ENCODE data around the gene ELL2.

ELL2 gene

DNA sequence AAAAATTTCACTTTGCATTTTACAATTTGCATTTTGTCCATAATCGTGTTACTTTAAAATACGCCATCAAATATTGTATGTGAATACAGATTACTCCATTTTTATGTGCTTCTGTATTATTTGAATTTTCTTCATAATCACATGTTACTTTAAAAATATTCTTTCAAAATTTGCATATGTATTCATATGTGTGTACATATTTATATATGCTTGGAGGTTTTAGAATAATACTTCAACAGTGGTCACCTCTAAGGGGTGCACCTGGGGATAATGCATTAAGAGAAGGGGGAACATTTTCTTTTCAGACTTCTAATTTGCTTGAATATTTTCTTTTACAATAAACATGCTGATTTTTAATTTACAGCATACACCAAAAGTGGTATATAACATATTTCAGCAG, 21.9 kb upstream of the ELL2 start:
- H3K79me1 ChIP-seq (ENCODE audit: low read depth, low read length): no peaks in the 10 kb centered on the region
- H2BK12ac ChIP-seq (ENCODE audit: low read length): no peak overlapping the region

DNA sequence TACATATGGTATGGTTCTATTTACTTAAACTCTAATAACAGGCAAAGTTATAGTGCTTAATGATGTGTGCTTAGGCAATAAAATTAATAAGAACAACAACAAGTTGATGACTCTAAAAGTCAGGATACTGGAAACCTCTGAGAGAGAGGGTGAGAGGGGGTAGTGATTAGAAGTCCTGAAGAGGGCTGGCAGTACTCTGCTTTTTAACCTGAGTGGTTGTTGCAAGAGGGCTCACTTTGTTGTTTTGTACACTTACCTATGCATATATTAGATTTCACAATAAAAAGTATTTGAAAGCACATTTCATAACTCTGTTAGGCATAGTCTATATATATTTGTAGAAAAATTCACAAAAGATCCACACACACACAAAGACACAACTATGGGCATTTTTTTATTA, 21.4 kb upstream of the ELL2 start:
- Histone ChIP-seq H3K4me3 (ENCODE audit: low read length in 2 of 2) (no peak overlapping the region), H3K4me1 (ENCODE audit: control insufficient read depth in 2 of 2, insufficient read depth in 1 of 2, low read depth in 1 of 2, low read length in 2 of 2) (no peaks in the 10 kb centered on the region), H2BK5ac (ENCODE audit: low read length) (no peak overlapping the region), H2BK12ac (ENCODE audit: low read length) (no peak overlapping the region), H3K27ac (replicated peaks; ENCODE audit: low read length) (no peak overlapping the region), H3K4ac (ENCODE audit: low read length) (no peak overlapping the region), H2AFZ (ENCODE audit: low read length) (no peak overlapping the region), H3K18ac (ENCODE audit: low read length) (no peak overlapping the region), H3K27me3 (ENCODE audit: control insufficient read depth in 3 of 3, insufficient read depth in 3 of 3, low read depth in 1 of 3, low read length in 3 of 3) (no peaks in the 10 kb centered on the region), H3K9ac (ENCODE audit: low read depth, low read length, poor library complexity) (no peak overlapping the region), H3K36me3 (replicated peaks in 1 of 2; ENCODE audit: control insufficient read depth in 2 of 2, insufficient read depth in 2 of 2, low read length in 2 of 2) (no peaks in the 10 kb centered on the region), H4K91ac (ENCODE audit: low read depth, low read length, poor library complexity) (no peak overlapping the region), H2AK5ac (ENCODE audit: low read depth, low read length) (no peak overlapping the region), H3K9me3 (replicated peaks in 1 of 2; ENCODE audit: control insufficient read depth in 2 of 2, insufficient read depth in 1 of 2, low read depth in 1 of 2, low read length in 2 of 2) (no peaks in the 10 kb centered on the region), H2BK120ac (ENCODE audit: low read depth, low read length) (no peak overlapping the region), H3K14ac (ENCODE audit: low read length) (no peak overlapping the region), H4K8ac (ENCODE audit: low read depth, low read length) (no peak overlapping the region), H2BK15ac (ENCODE audit: low read length) (no peak overlapping the region), H3K23ac (ENCODE audit: low read depth, low read length, poor library complexity) (no peak overlapping the region), H3K4me2 (ENCODE audit: insufficient read depth, low read length, poor library complexity, severe bottlenecking) (no peak overlapping the region), H3K79me1 (ENCODE audit: low read depth, low read length) (no peaks in the 10 kb centered on the region)
- DNase-seq (ENCODE audit: low spot score): no peak

More for the DNA sequence above, 21.9 kb upstream of the ELL2 start:
- no peak overlapping the region for H3K4ac ChIP-seq (ENCODE audit: low read length)
- no peaks in the 10 kb centered on the region for H3K36me3 ChIP-seq (replicated peaks in 1 of 2; ENCODE audit: control insufficient read depth in 2 of 2, insufficient read depth in 2 of 2, low read length in 2 of 2)
- H2BK120ac ChIP-seq (ENCODE audit: low read depth, low read length): no peak overlapping the region
- H3K27me3 ChIP-seq (ENCODE audit: control insufficient read depth in 3 of 3, insufficient read depth in 3 of 3, low read depth in 1 of 3, low read length in 3 of 3): no peaks in the 10 kb centered on the region
- H4K91ac ChIP-seq (ENCODE audit: low read depth, low read length, poor library complexity): no peak overlapping the region
- H3K9ac ChIP-seq (ENCODE audit: low read depth, low read length, poor library complexity): no peak overlapping the region
- H2BK5ac ChIP-seq (ENCODE audit: low read length): no peak overlapping the region
- H3K23ac ChIP-seq (ENCODE audit: low read depth, low read length, poor library complexity): no peak overlapping the region
- no peak overlapping the region for H4K8ac ChIP-seq (ENCODE audit: low read depth, low read length)
- H3K4me1 ChIP-seq (ENCODE audit: control insufficient read depth in 2 of 2, insufficient read depth in 1 of 2, low read depth in 1 of 2, low read length in 2 of 2): no peaks in the 10 kb centered on the region
- H3K4me3 ChIP-seq (ENCODE audit: low read length in 2 of 2): no peak overlapping the region
- no peak overlapping the region for H3K14ac ChIP-seq (ENCODE audit: low read length)
- no peaks in the 10 kb centered on the region for H3K9me3 ChIP-seq (replicated peaks in 1 of 2; ENCODE audit: control insufficient read depth in 2 of 2, insufficient read depth in 1 of 2, low read depth in 1 of 2, low read length in 2 of 2)
- H2AK5ac ChIP-seq (ENCODE audit: low read depth, low read length): no peak overlapping the region
- WGBS, 2 donors (ENCODE audit: extremely low coverage in 2 of 2, insufficient read length in 2 of 2, insufficient replicate concordance in 1 of 2): no CpG with 5 or more reads among the region's 2 CpGs
- no peak overlapping the region for H2AFZ ChIP-seq (ENCODE audit: low read length)
- H3K4me2 ChIP-seq (ENCODE audit: insufficient read depth, low read length, poor library complexity, severe bottlenecking): no peak overlapping the region
- no peak overlapping the region for H2BK15ac ChIP-seq (ENCODE audit: low read length)
- no peak for DNase-seq (ENCODE audit: low spot score)
- H3K18ac ChIP-seq (ENCODE audit: low read length): no peak overlapping the region
- H3K27ac ChIP-seq (replicated peaks; ENCODE audit: low read length): no peak overlapping the region

DNA sequence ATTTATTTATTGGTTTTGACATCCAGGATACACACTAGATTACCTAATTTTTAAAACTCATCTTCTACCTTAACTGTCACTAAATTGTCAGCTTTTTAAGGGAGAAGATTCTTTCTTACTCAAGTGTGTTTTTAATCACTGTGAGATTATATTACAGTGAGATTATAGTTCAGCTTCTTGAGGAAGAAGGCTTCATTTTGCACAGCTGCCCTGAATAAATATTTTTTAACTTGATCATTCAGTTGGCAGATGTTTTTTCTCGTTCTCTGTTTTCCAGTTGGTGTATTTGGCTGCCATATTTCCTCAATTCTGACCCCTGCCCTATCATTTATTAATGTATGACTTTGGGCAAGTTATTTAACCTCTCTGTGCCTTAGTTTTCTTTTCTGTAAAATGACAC, 15.0 kb upstream of the ELL2 start:
- WGBS, 2 donors (ENCODE audit: extremely low coverage in 2 of 2, insufficient read length in 2 of 2, insufficient replicate concordance in 1 of 2): no CpG with 5 or more reads among the region's 1 CpG
- no peak overlapping the region for H3K4ac ChIP-seq (ENCODE audit: low read length)
- H3K23ac ChIP-seq (ENCODE audit: low read depth, low read length, poor library complexity): no peak overlapping the region
- H3K4me3 ChIP-seq (ENCODE audit: low read length in 2 of 2): no peak overlapping the region
- no peak overlapping the region for H2BK15ac ChIP-seq (ENCODE audit: low read length)
- H3K27me3 ChIP-seq (ENCODE audit: control insufficient read depth in 3 of 3, insufficient read depth in 3 of 3, low read depth in 1 of 3, low read length in 3 of 3): no peaks in the 10 kb centered on the region
- H3K27ac ChIP-seq (replicated peaks; ENCODE audit: low read length): no peak overlapping the region
- H4K91ac ChIP-seq (ENCODE audit: low read depth, low read length, poor library complexity): no peak overlapping the region
- no peak overlapping the region for H3K14ac ChIP-seq (ENCODE audit: low read length)
- H4K8ac ChIP-seq (ENCODE audit: low read depth, low read length): no peak overlapping the region
- no peaks in the 10 kb centered on the region for H3K9me3 ChIP-seq (replicated peaks in 1 of 2; ENCODE audit: control insufficient read depth in 2 of 2, insufficient read depth in 1 of 2, low read depth in 1 of 2, low read length in 2 of 2)
- no peaks in the 10 kb centered on the region for H3K79me1 ChIP-seq (ENCODE audit: low read depth, low read length)
- H3K9ac ChIP-seq (ENCODE audit: low read depth, low read length, poor library complexity): no peak overlapping the region
- no peak overlapping the region for H2BK5ac ChIP-seq (ENCODE audit: low read length)
- H3K18ac ChIP-seq (ENCODE audit: low read length): no peak overlapping the region
- H3K4me1 ChIP-seq (ENCODE audit: control insufficient read depth in 2 of 2, insufficient read depth in 1 of 2, low read depth in 1 of 2, low read length in 2 of 2): no peaks in the 10 kb centered on the region
- no peak for DNase-seq (ENCODE audit: low spot score)
- H2BK12ac ChIP-seq (ENCODE audit: low read length): no peak overlapping the region
- H2AK5ac ChIP-seq (ENCODE audit: low read depth, low read length): no peak overlapping the region
- H2AFZ ChIP-seq (ENCODE audit: low read length): no peak overlapping the region
- no peaks in the 10 kb centered on the region for H3K36me3 ChIP-seq (replicated peaks in 1 of 2; ENCODE audit: control insufficient read depth in 2 of 2, insufficient read depth in 2 of 2, low read length in 2 of 2)
- H2BK120ac ChIP-seq (ENCODE audit: low read depth, low read length): no peak overlapping the region
- H3K4me2 ChIP-seq (ENCODE audit: insufficient read depth, low read length, poor library complexity, severe bottlenecking): no peak overlapping the region

DNA sequence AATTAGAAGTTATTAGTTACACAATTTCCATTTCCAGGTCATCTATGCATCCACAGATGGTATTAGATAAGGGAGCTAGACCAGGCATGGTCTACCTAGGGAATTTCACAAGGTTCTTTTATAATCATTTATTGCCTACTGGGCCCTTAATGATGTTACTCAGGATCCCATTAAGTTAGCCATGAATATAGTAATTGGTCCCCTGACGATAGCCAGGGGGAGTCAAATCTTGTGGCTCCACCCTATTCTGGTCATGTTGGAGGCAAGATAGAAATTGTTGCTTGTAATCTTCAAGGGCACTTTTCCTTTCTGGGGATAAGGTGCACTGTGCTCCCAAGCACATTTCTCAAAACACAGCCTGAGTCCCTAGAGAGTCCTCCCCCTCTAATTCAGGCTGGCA, 14.1 kb upstream of the ELL2 start:
- H3K4me2 ChIP-seq (ENCODE audit: insufficient read depth, low read length, poor library complexity, severe bottlenecking): no peak overlapping the region
- no peaks in the 10 kb centered on the region for H3K4me1 ChIP-seq (ENCODE audit: control insufficient read depth in 2 of 2, insufficient read depth in 1 of 2, low read depth in 1 of 2, low read length in 2 of 2)
- no peaks in the 10 kb centered on the region for H3K9me3 ChIP-seq (replicated peaks in 1 of 2; ENCODE audit: control insufficient read depth in 2 of 2, insufficient read depth in 1 of 2, low read depth in 1 of 2, low read length in 2 of 2)
- no peak overlapping the region for H3K18ac ChIP-seq (ENCODE audit: low read length)
- H3K27me3 ChIP-seq (ENCODE audit: control insufficient read depth in 3 of 3, insufficient read depth in 3 of 3, low read depth in 1 of 3, low read length in 3 of 3): no peaks in the 10 kb centered on the region
- H2BK15ac ChIP-seq (ENCODE audit: low read length): no peak overlapping the region
- no peaks in the 10 kb centered on the region for H3K36me3 ChIP-seq (replicated peaks in 1 of 2; ENCODE audit: control insufficient read depth in 2 of 2, insufficient read depth in 2 of 2, low read length in 2 of 2)
- no peaks in the 10 kb centered on the region for H3K79me1 ChIP-seq (ENCODE audit: low read depth, low read length)
- no peak overlapping the region for H3K14ac ChIP-seq (ENCODE audit: low read length)
- H2AK5ac ChIP-seq (ENCODE audit: low read depth, low read length): no peak overlapping the region
- DNase-seq (ENCODE audit: low spot score): no peak
- no peak overlapping the region for H3K9ac ChIP-seq (ENCODE audit: low read depth, low read length, poor library complexity)
- no peak overlapping the region for H3K23ac ChIP-seq (ENCODE audit: low read depth, low read length, poor library complexity)
- no peak overlapping the region for H2BK12ac ChIP-seq (ENCODE audit: low read length)
- no CpG with 5 or more reads among the region's 1 CpG for WGBS, 2 donors (ENCODE audit: extremely low coverage in 2 of 2, insufficient read length in 2 of 2, insufficient replicate concordance in 1 of 2)
- no peak overlapping the region for H2BK5ac ChIP-seq (ENCODE audit: low read length)
- H2AFZ ChIP-seq (ENCODE audit: low read length): no peak overlapping the region
- no peak overlapping the region for H3K4ac ChIP-seq (ENCODE audit: low read length)
- H3K4me3 ChIP-seq (ENCODE audit: low read length in 2 of 2): no peak overlapping the region
- no peak overlapping the region for H3K27ac ChIP-seq (replicated peaks; ENCODE audit: low read length)
- H4K91ac ChIP-seq (ENCODE audit: low read depth, low read length, poor library complexity): no peak overlapping the region
- H4K8ac ChIP-seq (ENCODE audit: low read depth, low read length): no peak overlapping the region
- no peak overlapping the region for H2BK120ac ChIP-seq (ENCODE audit: low read depth, low read length)
